ENCODE results near the gene EPB41. TPM values are rescaled to one million over a fixed set of nuclear protein-coding genes. Genes with fewer than 3 reads are reported as not detected.
A peak's percentile ranks its signal among the peaks of the same experiment; 100 is the strongest.

Gene EPB41
- total and polyA plus RNA-seq, 9 of the 15 experiments (the other 6 are each of a cell fraction or from before 2014, with no cell fraction given): 3.7 to 213 (median 141) TPM

- TF ChIP-seq MNT (conservative IDR thresholded peaks at IDR 0.05): no peak
- TF ChIP-seq PATZ1 (CRISPR knock-in tag; IDR thresholded peaks at IDR 0.05; ENCODE audit: borderline replicate concordance): 0 out of 2 replicates have a peak, but pooled peaks have one; percentile 8
- no peak for TF ChIP-seq SRSF3 (IDR thresholded peaks at IDR 0.05; ENCODE audit: insufficient read depth, low read length)
- 0 out of 2 replicates have a peak, but pooled peaks have one; percentile 2 for TF ChIP-seq MYC (IDR thresholded peaks at IDR 0.05; ENCODE audit: low read depth, low read length)
- no peak for TF ChIP-seq MYC (CRISPR knock-in tag; IDR thresholded peaks at IDR 0.05; ENCODE audit: borderline replicate concordance, low read depth)
- TF ChIP-seq ZFP91 (CRISPR knock-in tag; IDR thresholded peaks at IDR 0.05): no peak
- TF ChIP-seq ATF2 (CRISPR knock-in tag; IDR thresholded peaks at IDR 0.05): no peak
- TF ChIP-seq ZZZ3 (IDR thresholded peaks at IDR 0.05): no peak
- TF ChIP-seq ZNF644 (tag; IDR thresholded peaks at IDR 0.05; ENCODE audit: low read depth): 0 out of 2 replicates have a peak, but pooled peaks have one; percentile 52
- 0 out of 2 replicates have a peak, but pooled peaks have one; percentile 49 for TF ChIP-seq ZFX (CRISPR knock-in tag; IDR thresholded peaks at IDR 0.05)
- peak; percentile 75; the same call in 1 of the 2 replicates for TF ChIP-seq HSF4 (CRISPR knock-in tag; IDR thresholded peaks at IDR 0.05; ENCODE audit: borderline replicate concordance)
- peak in 1 of 2 experiments; percentile 17 for TF ChIP-seq AFF1 (IDR thresholded peaks at IDR 0.05; ENCODE audit: low read depth in 1 of 2, partially characterized antibody in 2 of 2)
- no peak for TF ChIP-seq ZNF830 (CRISPR knock-in tag; IDR thresholded peaks at IDR 0.05)
- TF ChIP-seq PCBP1 (IDR thresholded peaks at IDR 0.05; ENCODE audit: low read depth, low read length, poor library complexity, severe bottlenecking): no peak
Observed at GRCh38 chr1:29157269-29157601, 242.9 kb downstream of the EPB41 start (continued).
